Uterus (tissue), 4 donors: Measurements from ENCODE around the gene MAGI3. TPM values are rescaled to one million over a fixed set of nuclear protein-coding genes. Genes with fewer than 3 reads are reported as not detected.

Source experiments
- DNase-seq, 2 donors: peaks; one replicate each; pipeline ENCODE4 v3.0.0-alpha.2; 2019 to 2020
- H3K27ac ChIP-seq, 2 donors: fragments of 200-600 bp; sonication (generic); 1 replicate in 1 of 2; 2 replicates in 1 of 2; pipeline ENCODE4 v1.5.1; 2016 to 2018
- H3K27me3 ChIP-seq, 2 donors: fragments of 200-600 bp; sonication (generic); one replicate each; pipeline ENCODE4 v1.5.1; 2018 to 2019; ENCODE audit warnings: control low read depth in 1 of 2
- H3K36me3 ChIP-seq, 2 donors: fragments of 200-600 bp; sonication (generic); one replicate each; pipeline ENCODE4 v1.5.1; 2019; ENCODE audit warnings: control low read depth in 1 of 2
- H3K4me1 ChIP-seq, 2 donors: fragments of 200-600 bp; sonication (generic); one replicate each; pipeline ENCODE4 v1.5.1; 2018 to 2019; ENCODE audit warnings: control low read depth in 1 of 2
- H3K4me3 ChIP-seq, 2 donors: fragments of 200-600 bp; sonication (generic); 1 replicate in 1 of 2; 2 replicates in 1 of 2; pipeline ENCODE4 v1.5.1; 2018 to 2019; ENCODE audit warnings: mild to moderate bottlenecking in 1 of 2
- H3K9me3 ChIP-seq, 2 donors: fragments of 200-600 bp; sonication (generic); one replicate each; pipeline ENCODE4 v1.5.1; 2019; ENCODE audit warnings: control low read depth in 1 of 2
- POLR2A ChIP-seq, 2 donors: fragments of 450-650 bp; IDR thresholded peaks; one replicate each; pipeline ENCODE4 v1.6.1; 2016; ENCODE audit warnings: antibody characterized with exemption in 2 of 2, mild to moderate bottlenecking in 1 of 2, moderate library complexity in 1 of 2
- intact Hi-C: fragments of 100-400 bp; cut with DNase I; formaldehyde crosslinking; loops from one replicate; pipeline ENCODE4 v1.15.1; 2023; ENCODE audit warnings: low total_unique reads
- small RNA-seq: library from RNA; depleted of rRNA; stranded (forward); fragments of <200 nt; gene quantifications from one replicate; pipeline ENCODE3, GENCODE V24; 2016
- total RNA-seq, 4 donors: library from RNA; depleted of rRNA in 3 of 4; stranded (reverse); fragments of >200 nt in 3 of 4; gene quantifications; one replicate each; pipeline versions ENCODE4 v1.1.0 to v1.2.4, GENCODE V29; 2014 to 2023
- TF ChIP-seq, protein P1 (sequence below), 4 experiments: fragments of 200-600 bp in 2 of 4; fragments of 450-650 bp in 2 of 4; sonication (generic) in 2 of 4; IDR thresholded peaks; one replicate each; pipeline ENCODE4 v1.5.1; 2016 to 2019; ENCODE audit warnings: antibody characterized with exemption in 4 of 4, mild to moderate bottlenecking in 2 of 4, moderate library complexity in 1 of 4
- donor health status: DM: yes; HTN: yes; CAD: no.

The MAGI3 gene
- total RNA-seq, 4 donors from 2014 or later, result 12.4 to 37.5 (median 26.4) TPM

GRCh38 chr1:113721010-113721409 lies 330.7 kb downstream of the MAGI3 start:
- no peak overlapping the region for H3K27ac ChIP-seq
- no peaks in the 10 kb centered on the region for H3K36me3 ChIP-seq
- TF ChIP-seq POLR2A (IDR thresholded peaks at IDR 0.05), result no peak
- TF ChIP-seq, protein P1, sequence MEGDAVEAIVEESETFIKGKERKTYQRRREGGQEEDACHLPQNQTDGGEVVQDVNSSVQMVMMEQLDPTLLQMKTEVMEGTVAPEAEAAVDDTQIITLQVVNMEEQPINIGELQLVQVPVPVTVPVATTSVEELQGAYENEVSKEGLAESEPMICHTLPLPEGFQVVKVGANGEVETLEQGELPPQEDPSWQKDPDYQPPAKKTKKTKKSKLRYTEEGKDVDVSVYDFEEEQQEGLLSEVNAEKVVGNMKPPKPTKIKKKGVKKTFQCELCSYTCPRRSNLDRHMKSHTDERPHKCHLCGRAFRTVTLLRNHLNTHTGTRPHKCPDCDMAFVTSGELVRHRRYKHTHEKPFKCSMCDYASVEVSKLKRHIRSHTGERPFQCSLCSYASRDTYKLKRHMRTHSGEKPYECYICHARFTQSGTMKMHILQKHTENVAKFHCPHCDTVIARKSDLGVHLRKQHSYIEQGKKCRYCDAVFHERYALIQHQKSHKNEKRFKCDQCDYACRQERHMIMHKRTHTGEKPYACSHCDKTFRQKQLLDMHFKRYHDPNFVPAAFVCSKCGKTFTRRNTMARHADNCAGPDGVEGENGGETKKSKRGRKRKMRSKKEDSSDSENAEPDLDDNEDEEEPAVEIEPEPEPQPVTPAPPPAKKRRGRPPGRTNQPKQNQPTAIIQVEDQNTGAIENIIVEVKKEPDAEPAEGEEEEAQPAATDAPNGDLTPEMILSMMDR (IDR thresholded peaks at IDR 0.05), result no peak
- no peaks in the 10 kb centered on the region for H3K27me3 ChIP-seq
- H3K9me3 ChIP-seq, result no peaks in the 10 kb centered on the region
- H3K4me1 ChIP-seq, result no peaks in the 10 kb centered on the region
- intact Hi-C loops, result no loop called here
- DNase-seq, result no peak
- no peak overlapping the region for H3K4me3 ChIP-seq

GRCh38 chr1:113732802-113733201 lies 342.5 kb downstream of the MAGI3 start:
- Histone ChIP-seq H3K36me3 (no peaks in the 10 kb centered on the region), H3K9me3 (no peaks in the 10 kb centered on the region), H3K27me3 (no peaks in the 10 kb centered on the region), H3K4me3 (no peak overlapping the region), H3K4me1 (no peaks in the 10 kb centered on the region), H3K27ac (no peak overlapping the region)
- TF ChIP-seq, protein P1 (IDR thresholded peaks at IDR 0.05), result no peak
- no peak for TF ChIP-seq POLR2A (IDR thresholded peaks at IDR 0.05)
- no peak for DNase-seq
- intact Hi-C loops, result no loop called here

DNA sequence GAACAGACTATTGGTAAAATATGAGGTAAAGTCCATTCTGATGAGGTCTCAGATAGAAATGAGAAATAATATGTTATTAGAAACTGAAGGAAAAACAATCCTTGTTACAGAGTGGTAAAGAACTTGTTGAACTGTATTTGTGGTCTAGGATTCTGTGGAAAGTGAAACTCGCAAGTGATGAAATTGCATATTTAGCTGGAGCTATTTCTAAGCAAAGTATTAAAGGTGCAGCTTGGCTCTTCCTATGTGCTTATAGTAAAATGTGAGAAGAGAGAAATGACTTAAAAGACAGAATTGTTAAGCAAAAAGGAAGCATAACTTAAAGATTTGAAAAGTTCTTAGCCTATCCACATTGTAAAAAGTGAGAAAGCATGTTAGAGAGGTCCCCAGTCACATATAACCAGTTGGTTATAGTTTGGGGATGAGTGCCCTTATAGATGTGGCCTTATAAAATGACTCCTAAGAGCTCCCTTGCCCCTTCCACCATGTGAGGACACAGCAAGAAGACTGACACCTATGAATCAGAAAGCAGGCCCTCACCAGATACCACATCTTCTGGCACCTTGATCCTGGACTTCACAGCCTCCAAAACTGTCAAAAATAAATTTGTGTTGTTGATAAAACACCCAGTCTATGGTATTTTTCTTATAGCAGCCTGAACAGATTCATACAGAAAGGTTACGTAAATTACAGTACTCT lies 344.2 kb downstream of the MAGI3 start:
- TF ChIP-seq POLR2A (IDR thresholded peaks at IDR 0.05), result no peak
- TF ChIP-seq, protein P1 (IDR thresholded peaks at IDR 0.05), result no peak
- Histone ChIP-seq H3K36me3 (no peaks in the 10 kb centered on the region), H3K4me1 (no peaks in the 10 kb centered on the region), H3K4me3 (no peak overlapping the region), H3K9me3 (no peaks in the 10 kb centered on the region), H3K27me3 (no peaks in the 10 kb centered on the region), H3K27ac (no peak overlapping the region)
- DNase-seq, result no peak
- intact Hi-C loops, result no loop called here

Small RNAs within 50 kb of the gene (small RNA-seq; reads per million reads assigned to genes)
- not detected for gene MTND5P20
